Activated CD4-positive, CD25-positive, alpha-beta regulatory T cell (primary cell): Measurements from ENCODE around the gene TTR.

Experiments
- DNase-seq, 4 experiments: peaks; one replicate each; lab custom pipeline; 2025; lab: John Stamatoyannopoulos, UW

The TTR gene

GRCh38 chr18:31579375-31579774, 12.3 kb upstream of the TTR start:
- no peak for DNase-seq

- DNase-seq, result no peak
Observed at GRCh38 chr18:31581498-31582197, 10.0 kb upstream of the TTR start.

DNA sequence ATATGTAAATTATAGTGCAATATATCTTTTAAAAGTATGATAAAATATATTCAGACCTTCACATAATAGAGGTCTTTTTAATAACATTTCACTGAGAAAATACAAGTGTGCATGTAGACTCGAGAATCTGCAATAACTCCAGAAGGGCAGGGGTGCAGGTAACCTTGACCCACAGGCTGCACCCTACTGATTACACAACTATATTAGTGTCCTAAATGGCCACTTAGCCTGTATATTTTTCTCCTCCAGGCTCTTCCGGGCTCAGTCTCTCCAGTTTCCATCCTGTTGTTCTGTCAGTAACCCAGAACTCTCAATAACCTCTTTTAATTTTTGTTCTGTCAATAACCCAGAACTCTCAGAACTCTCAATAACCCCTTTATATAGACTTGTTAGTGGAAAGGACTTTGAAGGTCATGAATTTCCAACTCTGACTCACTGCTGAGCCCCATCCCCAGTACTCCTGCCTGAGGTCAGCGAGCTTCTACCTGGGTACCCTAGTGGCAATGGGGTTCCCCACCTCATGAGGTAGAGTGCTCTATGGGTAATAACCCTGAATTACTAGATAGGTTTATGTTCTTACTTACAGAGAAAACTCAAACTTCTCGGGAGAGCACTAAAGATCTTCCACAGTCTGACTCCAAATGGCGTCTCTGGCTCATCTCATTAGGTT, 8.4 kb upstream of the TTR start:
- no peak for DNase-seq

DNA sequence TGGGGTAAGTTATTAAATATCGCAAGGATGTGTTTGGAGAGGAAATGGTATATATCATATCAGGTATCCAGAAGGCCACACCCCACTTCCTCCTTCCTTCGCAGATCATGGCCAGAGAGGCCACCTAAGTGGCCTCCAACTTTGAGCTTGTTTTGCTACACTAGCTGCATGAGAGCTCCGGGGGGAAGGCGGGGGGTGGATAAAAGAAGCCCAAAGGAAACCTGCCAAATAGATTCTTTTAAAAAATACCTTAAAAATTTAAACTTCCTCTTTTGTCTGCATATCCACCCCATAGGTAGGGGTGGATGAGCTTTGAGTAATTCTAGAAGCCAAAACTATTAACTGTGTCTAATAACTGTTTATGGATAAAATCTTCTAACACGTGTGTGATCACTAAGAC, 5.7 kb upstream of the TTR start:
- no peak for DNase-seq

GRCh38 chr18:31586616-31587015, 5.1 kb upstream of the TTR start:
- no peak for DNase-seq

- no peak for DNase-seq
Observed at GRCh38 chr18:31587529-31587928, 4.1 kb upstream of the TTR start.

GRCh38 chr18:31590570-31590969, 1.1 kb upstream of the TTR start:
- no peak for DNase-seq

GRCh38 chr18:31591113-31591512, 564 bp upstream of the TTR start:
- DNase-seq, result no peak

GRCh38 chr18:31592506-31593157, 955 bp downstream of the TTR start:
- DNase-seq, result no peak

- no peak for DNase-seq
Observed at GRCh38 chr18:31595121-31595771, 3.6 kb downstream of the TTR start.

DNA sequence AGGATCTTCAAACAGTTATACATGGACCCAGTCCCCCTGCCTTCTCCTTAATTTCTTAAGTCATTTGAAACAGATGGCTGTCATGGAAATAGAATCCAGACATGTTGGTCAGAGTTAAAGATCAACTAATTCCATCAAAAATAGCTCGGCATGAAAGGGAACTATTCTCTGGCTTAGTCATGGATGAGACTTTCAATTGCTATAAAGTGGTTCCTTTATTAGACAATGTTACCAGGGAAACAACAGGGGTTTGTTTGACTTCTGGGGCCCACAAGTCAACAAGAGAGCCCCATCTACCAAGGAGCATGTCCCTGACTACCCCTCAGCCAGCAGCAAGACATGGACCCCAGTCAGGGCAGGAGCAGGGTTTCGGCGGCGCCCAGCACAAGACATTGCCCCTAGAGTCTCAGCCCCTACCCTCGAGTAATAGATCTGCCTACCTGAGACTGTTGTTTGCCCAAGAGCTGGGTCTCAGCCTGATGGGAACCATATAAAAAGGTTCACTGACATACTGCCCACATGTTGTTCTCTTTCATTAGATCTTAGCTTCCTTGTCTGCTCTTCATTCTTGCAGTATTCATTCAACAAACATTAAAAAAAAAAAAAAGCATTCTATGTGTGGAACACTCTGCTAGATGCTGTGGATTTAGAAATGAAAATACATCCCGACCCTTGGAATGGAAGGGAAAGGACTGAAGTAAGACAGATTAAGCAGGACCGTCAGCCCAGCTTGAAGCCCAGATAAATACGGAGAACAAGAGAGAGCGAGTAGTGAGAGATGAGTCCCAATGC, 4.6 kb downstream of the TTR start:
- DNase-seq, result no peak

DNA sequence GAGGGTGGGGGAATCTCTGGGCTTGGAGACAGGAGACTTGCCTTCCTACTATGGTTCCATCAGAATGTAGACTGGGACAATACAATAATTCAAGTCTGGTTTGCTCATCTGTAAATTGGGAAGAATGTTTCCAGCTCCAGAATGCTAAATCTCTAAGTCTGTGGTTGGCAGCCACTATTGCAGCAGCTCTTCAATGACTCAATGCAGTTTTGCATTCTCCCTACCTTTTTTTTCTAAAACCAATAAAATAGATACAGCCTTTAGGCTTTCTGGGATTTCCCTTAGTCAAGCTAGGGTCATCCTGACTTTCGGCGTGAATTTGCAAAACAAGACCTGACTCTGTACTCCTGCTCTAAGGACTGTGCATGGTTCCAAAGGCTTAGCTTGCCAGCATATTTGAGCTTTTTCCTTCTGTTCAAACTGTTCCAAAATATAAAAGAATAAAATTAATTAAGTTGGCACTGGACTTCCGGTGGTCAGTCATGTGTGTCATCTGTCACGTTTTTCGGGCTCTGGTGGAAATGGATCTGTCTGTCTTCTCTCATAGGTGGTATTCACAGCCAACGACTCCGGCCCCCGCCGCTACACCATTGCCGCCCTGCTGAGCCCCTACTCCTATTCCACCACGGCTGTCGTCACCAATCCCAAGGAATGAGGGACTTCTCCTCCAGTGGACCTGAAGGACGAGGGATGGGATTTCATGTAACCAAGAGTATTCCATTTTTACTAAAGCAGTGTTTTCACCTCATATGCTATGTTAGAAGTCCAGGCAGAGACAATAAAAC, 6.5 kb downstream of the TTR start:
- no peak for DNase-seq

DNA sequence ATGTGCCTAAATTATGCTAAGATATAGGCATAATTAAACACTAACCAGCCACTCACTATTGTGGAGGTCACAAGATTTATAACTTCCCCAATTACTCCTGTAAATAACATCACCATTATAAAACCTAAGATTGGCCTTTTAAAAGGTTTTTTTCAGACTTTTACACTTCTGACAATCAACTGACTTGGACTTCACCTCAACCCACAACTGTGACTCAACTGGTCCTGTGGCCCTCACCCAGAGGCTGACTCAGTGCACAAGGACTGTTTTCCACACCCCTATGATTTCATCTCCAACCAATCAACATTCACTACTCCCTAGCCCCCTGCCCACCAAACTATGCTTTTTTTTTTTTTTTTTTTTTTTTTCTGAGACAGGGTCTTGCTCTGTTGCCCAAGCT, 11.6 kb downstream of the TTR start:
- no peak for DNase-seq

DNA sequence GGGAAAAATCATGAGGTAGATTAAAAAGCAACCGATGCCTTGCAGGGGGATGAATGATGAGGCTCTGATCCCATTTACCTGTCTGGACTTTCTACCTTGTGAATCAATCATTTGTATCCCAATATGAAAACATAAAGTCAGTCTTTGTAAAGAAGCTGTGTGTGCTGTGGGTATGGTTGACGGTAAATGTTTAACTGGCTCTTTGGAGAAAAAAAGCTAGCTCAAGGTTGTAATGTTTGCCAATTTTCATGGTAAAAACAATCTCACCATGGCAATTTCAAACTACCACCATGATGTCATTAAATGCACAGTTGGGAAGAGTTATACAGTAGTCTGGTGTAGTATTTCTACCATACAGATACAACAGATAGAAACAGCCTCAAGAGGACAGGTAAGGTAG, 14.6 kb downstream of the TTR start:
- DNase-seq, result no peak

DNA sequence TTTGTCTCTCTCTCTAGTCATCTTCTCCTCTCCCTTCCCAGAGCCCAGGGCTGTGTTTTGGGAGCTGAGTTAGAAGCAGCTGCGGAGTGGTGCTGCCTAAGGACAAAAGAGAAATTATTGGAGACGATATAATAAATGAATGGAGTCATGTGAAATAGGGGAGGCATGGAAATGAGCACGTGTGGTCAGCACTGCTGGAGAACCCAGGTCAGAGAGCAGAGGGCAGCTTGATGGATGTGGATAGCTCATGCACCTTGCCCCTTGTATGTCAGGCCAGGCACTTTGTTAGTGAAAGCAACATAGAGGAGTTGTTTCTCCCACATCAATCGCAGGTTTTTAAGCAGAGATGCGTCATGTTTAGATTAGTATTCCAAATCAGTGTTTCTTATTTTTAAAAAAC, 15.7 kb downstream of the TTR start:
- no peak for DNase-seq

DNA sequence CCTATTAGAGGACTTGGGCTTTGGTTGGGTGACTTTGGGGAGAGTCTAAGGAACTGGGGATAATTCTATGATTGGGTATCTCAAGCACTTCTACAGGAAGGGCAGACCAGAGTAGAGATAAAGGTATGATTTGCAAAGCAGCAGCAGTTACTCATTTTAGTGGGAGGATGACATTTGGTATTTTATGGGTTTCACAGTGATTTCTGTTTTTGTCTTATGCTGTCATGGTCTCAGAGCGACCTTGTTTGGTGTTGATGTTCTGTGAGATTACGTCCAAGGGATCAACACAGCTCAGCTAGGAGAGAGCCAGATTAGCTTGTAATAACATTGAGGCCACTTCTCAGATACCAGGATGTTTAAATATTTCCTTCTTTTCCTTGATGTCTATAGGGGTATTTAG, 18.2 kb downstream of the TTR start:
- no peak for DNase-seq

DNA sequence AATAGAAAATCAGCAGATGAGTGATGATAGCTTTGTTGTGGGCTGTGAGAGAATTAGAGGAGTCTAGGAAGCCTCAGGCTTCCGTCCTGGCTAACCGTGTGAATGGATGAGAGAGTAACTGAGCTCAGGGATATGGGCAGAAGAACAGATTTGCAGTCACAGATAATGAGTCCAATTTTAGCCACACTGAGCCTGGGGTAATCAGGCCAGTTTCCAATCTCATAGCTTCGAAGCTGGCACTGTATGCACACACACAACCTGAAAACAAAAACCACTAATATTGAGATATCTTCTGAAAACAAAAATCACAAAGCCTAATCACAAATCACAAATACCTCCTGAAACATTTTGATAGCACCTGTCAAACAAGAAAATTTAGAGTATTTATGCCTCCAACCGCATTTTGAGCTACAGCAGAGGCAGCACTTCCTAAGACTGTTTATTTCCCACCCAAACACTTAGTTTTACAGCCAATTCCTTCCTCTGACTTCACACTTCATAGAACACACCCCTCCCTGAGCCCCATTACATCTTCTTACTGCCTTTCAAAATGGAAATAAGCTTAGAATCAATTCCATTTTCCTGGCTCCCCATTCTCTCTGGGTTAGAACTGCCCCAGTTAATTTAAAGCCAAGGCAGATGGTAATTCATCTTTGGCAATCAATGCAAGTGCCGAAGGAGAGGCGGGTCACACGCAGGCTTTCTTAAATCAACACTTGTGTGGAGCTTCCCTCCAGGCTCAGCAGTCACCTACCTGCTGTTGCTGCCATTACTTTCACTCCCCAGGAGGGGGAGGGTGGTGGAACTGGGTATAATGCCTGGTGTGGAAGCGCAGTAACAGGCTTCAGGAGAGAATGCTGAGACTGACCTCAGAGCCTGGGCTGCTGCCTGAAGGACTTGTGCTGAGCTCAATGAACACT, 18.9 kb downstream of the TTR start:
- no peak for DNase-seq

DNA sequence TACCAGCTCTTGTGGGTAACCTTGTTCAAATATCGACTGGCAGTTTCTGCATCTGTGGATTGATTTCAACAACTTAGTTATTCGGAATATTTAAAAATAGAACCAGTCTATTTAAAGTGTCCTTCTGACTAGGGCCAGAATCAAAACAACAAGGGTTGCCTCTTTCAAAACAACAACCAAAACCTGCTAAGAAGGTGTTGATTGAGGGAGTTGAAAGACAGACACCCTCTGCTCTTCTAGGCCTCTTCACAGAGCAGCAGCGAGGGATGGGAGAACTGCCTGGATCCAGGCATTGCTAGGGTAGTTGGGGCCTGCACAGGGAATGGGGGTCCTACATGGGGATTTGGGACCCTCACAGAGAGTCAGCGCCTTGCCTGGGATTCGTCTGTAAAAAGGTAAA, 19.8 kb downstream of the TTR start:
- DNase-seq, result no peak

DNA sequence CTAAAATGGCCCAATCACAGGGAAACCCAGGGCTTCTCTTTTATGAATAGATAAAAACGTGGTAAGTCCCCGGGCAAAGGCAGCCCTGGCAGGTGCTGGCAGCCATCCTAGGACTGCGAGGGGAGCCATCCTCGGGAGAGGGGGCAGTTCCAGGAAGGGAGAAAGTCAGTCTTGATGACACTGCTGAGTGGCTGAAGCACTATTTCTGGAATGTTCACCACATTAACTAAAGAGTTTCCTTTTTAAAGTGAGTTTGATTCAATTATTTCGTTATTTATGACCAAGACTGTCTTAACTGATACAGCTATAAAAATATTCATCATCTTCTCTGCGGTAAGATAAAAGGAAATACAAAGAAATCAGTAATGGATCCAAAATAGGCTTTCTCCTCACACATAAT, 20.4 kb downstream of the TTR start:
- DNase-seq, result no peak

GRCh38 chr18:31614044-31614443, 22.4 kb downstream of the TTR start:
- DNase-seq, result no peak
